Thoracic aorta (tissue), 2 donors: ENCODE data around the gene SCRG1. TPM values are rescaled to one million over a fixed set of nuclear protein-coding genes. Genes with fewer than 3 reads are reported as not detected.

Experiments
- ATAC-seq: fragments of 150-250 bp; one replicate; pipeline ENCODE4 v1.8.0; 2017; ENCODE audit warnings: low read depth; ENCODE audit not compliant: insufficient number of reproducible peaks, low FRiP score
- DNase-seq: peaks from one replicate; pipeline ENCODE4 v3.0.0-alpha.2; 2020; ENCODE audit warnings: low spot score
- H3K27ac ChIP-seq, 2 donors: fragments of 200-600 bp; sonication (generic); 1 replicate in 1 of 2; 2 replicates in 1 of 2; pipeline ENCODE4 v1.5.1; 2016; ENCODE audit warnings: mild to moderate bottlenecking in 2 of 2, moderate library complexity in 2 of 2
- H3K27me3 ChIP-seq: fragments of 200-600 bp; sonication (generic); replicated peaks from 2 replicates; pipeline ENCODE4 v1.6.0; 2016; ENCODE audit warnings: mild to moderate bottlenecking; ENCODE audit not compliant: insufficient read depth
- H3K36me3 ChIP-seq: fragments of 200-600 bp; sonication (generic); one replicate; pipeline ENCODE4 v1.5.1; 2016
- H3K4me1 ChIP-seq, 2 donors: fragments of 200-600 bp; sonication (generic); 1 replicate in 1 of 2; 2 replicates in 1 of 2; pipeline versions ENCODE4 v1.5.1 to v1.6.0; 2016; ENCODE audit warnings: low read depth in 2 of 2, mild to moderate bottlenecking in 1 of 2; ENCODE audit not compliant: control insufficient read depth in 1 of 2
- H3K4me3 ChIP-seq: fragments of 200-600 bp; sonication (generic); 2 replicates; pipeline ENCODE4 v1.5.1; 2016; ENCODE audit warnings: mild to moderate bottlenecking
- H3K9me3 ChIP-seq: fragments of 200-600 bp; sonication (generic); 2 replicates; pipeline ENCODE4 v1.5.1; 2016
- CTCF ChIP-seq: fragments of 200-600 bp; sonication (generic); IDR thresholded peaks from one replicate; pipeline ENCODE4 v1.5.1; 2019; ENCODE audit warnings: antibody characterized with exemption
- total RNA-seq, 2 donors: library from RNA; depleted of rRNA; stranded (reverse); fragments of >200 nt; gene quantifications; one replicate each; pipeline versions ENCODE4 v1.1.0 to v1.2.3, GENCODE V29; 2016

The SCRG1 gene
- total RNA-seq, 2 donors from 2014 or later: 6.9 to 9.7 TPM

DNA sequence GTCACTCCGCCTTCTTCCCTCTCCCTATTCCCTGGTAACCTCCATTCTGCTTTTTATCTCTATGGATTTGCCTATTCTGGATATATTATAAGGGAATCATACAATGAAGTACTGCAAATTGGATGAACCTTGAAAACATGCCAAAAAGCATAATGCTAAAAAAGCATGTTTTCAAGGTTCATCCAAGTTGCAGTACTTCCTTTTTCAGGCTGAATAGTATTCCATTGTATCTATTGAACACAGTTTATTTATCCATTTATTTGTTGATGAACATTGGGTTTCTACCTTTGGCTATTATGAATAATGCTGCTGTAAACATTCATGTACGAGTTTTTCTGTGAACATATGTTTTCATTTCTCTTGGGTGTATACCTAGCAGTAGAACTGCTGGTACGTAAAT, 19.0 kb downstream of the SCRG1 start:
- TF ChIP-seq CTCF: no peak
- ATAC-seq: no peak
- no peak overlapping the region for H3K4me3 ChIP-seq

GRCh38 chr4:173374588-173374987, 24.3 kb downstream of the SCRG1 start:
- no peaks in the 10 kb centered on the region for H3K36me3 ChIP-seq
- H3K27ac ChIP-seq: peak overlapping the region; percentile 45 to 53
- H3K27me3 ChIP-seq: no peaks in the 10 kb centered on the region
- H3K4me3 ChIP-seq: peak overlapping the region; percentile 93
- no peaks in the 10 kb centered on the region for H3K9me3 ChIP-seq
- TF ChIP-seq CTCF: no peak
- H3K4me1 ChIP-seq: peaks cover 19 to 43% of the 10 kb centered on the region in 2 donors
- no peak for ATAC-seq
- no peak for DNase-seq

More for the DNA sequence above, 19.0 kb downstream of the SCRG1 start:
- DNase-seq: no peak
- Histone ChIP-seq H3K27ac (no peak overlapping the region), H3K9me3 (no peaks in the 10 kb centered on the region), H3K36me3 (no peaks in the 10 kb centered on the region), H3K4me1 (peaks cover 22 to 39% of the 10 kb centered on the region in 2 donors), H3K27me3 (no peaks in the 10 kb centered on the region)

- peak overlapping the region; percentile 93 for H3K4me3 ChIP-seq
- DNase-seq: peak; percentile 26
- peak overlapping the region; percentile 85 to 95 for H3K27ac ChIP-seq
- no peaks in the 10 kb centered on the region for H3K9me3 ChIP-seq
- peaks cover 24 to 52% of the 10 kb centered on the region in 2 donors for H3K4me1 ChIP-seq
- no peaks in the 10 kb centered on the region for H3K27me3 ChIP-seq
- ATAC-seq: peak; percentile 2
- H3K36me3 ChIP-seq: no peaks in the 10 kb centered on the region
- no peak for TF ChIP-seq CTCF
Measured at GRCh38 chr4:173371292-173372192, 27.4 kb downstream of the SCRG1 start.

GRCh38 chr4:173370477-173371291, 28.2 kb downstream of the SCRG1 start, which contains the start of gene SAP30:
SAP30 (plus strand) TSS chr4:173370954; CDS start chr4:173371183, 229 bp downstream.
- H3K36me3 ChIP-seq: no peaks in the 10 kb centered on the region
- DNase-seq (peak; percentile 98), ATAC-seq (peak; percentile 85)
- peak within 1 kb of the TSS; percentile 93 for H3K4me3 ChIP-seq
- peak within 1 kb of the TSS; percentile 95 to 96 for H3K27ac ChIP-seq
- TF ChIP-seq CTCF: no peak
- H3K4me1 ChIP-seq: peaks cover 24 to 47% of the 10 kb centered on the region in 2 donors
- no peaks in the 10 kb centered on the region for H3K9me3 ChIP-seq
- H3K27me3 ChIP-seq: no peaks in the 10 kb centered on the region

DNA sequence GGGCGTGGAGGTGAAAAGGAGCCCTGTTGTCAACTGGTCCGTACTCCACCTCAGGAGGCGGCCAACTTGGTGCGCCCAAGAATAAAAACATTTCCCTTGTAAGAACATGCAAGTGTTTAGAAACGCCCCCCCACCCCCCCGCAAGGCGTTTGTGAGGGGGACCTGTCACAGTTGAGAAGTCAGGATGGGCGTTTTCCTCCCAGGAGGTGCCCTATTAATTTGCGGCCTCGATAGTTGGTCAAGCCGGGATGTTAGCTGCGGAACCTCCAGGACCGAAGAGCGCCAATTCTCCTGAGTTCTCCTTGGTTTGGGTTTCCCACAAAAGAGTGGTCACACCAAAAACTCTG, 28.8 kb downstream of the SCRG1 start:
- Histone ChIP-seq H3K4me1 (peaks cover 19 to 41% of the 10 kb centered on the region in 2 donors), H3K27me3 (no peaks in the 10 kb centered on the region), H3K9me3 (no peaks in the 10 kb centered on the region), H3K4me3 (peak overlapping the region; percentile 93), H3K27ac (peak overlapping the region; percentile 95 to 96), H3K36me3 (no peaks in the 10 kb centered on the region)
- peak; percentile 29 for ATAC-seq
- no peak for TF ChIP-seq CTCF
- peak; percentile 60 for DNase-seq
